H1 (cell line): ENCODE measurements around the gene DHPS. TPM values are rescaled to one million over a fixed set of nuclear protein-coding genes. Genes with fewer than 3 reads are reported as not detected.

Experiments used
- ASH2L ChIP-seq: fragments of 200-600, 300-600 bp; sonication (generic); IDR thresholded peaks from one replicate; pipeline ENCODE4 v1.7.1; 2017; ENCODE audit warnings: low read length
- BCL11A ChIP-seq, 2 experiments: IDR thresholded peaks; one replicate each; pipeline ENCODE4 v1.6.1; 2011; ENCODE audit warnings: low read depth in 2 of 2, low read length in 2 of 2, mild to moderate bottlenecking in 2 of 2
- BRCA1 ChIP-seq: IDR thresholded peaks from 2 replicates; pipeline ENCODE4 v1.6.1; 2012; ENCODE audit warnings: low read depth, low read length, improper control_type of control experiment
- CBX5 ChIP-seq: fragments of 300-800, 300-1000 bp; sonication (generic); IDR thresholded peaks from 2 replicates; pipeline ENCODE4 v1.7.1; 2016; ENCODE audit warnings: antibody characterized with exemption, low read length, low read depth
- CEBPB ChIP-seq: IDR thresholded peaks from 2 replicates; pipeline ENCODE4 v1.6.1; 2012; ENCODE audit warnings: low read depth, low read length
- CHD2 ChIP-seq: IDR thresholded peaks from 2 replicates; pipeline ENCODE4 v1.6.1; 2012; ENCODE audit warnings: low read length, improper control_type of control experiment
- CTBP2 ChIP-seq: IDR thresholded peaks from 2 replicates; pipeline ENCODE4 v1.7.0; 2011; ENCODE audit warnings: borderline replicate concordance, mild to moderate bottlenecking, moderate library complexity, mixed read lengths, low read length; ENCODE audit not compliant: insufficient read depth, insufficient read length
- EGR1 ChIP-seq: IDR thresholded peaks from 2 replicates; pipeline ENCODE4 v1.6.1; 2011; ENCODE audit warnings: low read depth, low read length, borderline replicate concordance
- EP300 ChIP-seq, 2 experiments: IDR thresholded peaks; 1 replicate in 1 of 2; 2 replicates in 1 of 2; pipeline ENCODE4 v1.6.1; 2011 to 2012; ENCODE audit warnings: low read depth in 2 of 2, low read length in 2 of 2, mild to moderate bottlenecking in 2 of 2, borderline replicate concordance in 1 of 2, inconsistent platforms in 1 of 2, moderate library complexity in 1 of 2
- EZH2 ChIP-seq: fragments of 200-600 bp; sonication (generic); IDR thresholded peaks from 2 replicates; pipeline ENCODE4 v1.7.1; 2012; ENCODE audit warnings: low read depth, mild to moderate bottlenecking, moderate library complexity, low read length, inconsistent platforms; ENCODE audit not compliant: severe bottlenecking
- GTF2F1 ChIP-seq: IDR thresholded peaks from 2 replicates; pipeline ENCODE4 v1.6.1; 2012; ENCODE audit warnings: low read depth, low read length, improper control_type of control experiment, borderline replicate concordance
- JUN ChIP-seq: IDR thresholded peaks from 2 replicates; pipeline ENCODE4 v1.6.1; 2011; ENCODE audit warnings: low read depth, mild to moderate bottlenecking, improper control_type of control experiment, low read length
- KDM5A ChIP-seq: fragments of 200-600 bp; IDR thresholded peaks from 2 replicates; pipeline ENCODE4 v1.7.1; 2012; ENCODE audit warnings: mild to moderate bottlenecking, low read length, inconsistent platforms, mixed read lengths
- NRF1 ChIP-seq: IDR thresholded peaks from 2 replicates; pipeline ENCODE4 v1.6.1; 2011; ENCODE audit warnings: mild to moderate bottlenecking, low read depth, low read length, improper control_type of control experiment
- RAD21 ChIP-seq, 2 experiments: IDR thresholded peaks in 1 of 2; conservative IDR thresholded peaks in 1 of 2; 2 replicates each; pipeline ENCODE4 v1.6.1; 2011; ENCODE audit warnings: low read depth in 2 of 2, low read length in 2 of 2, improper control_type of control experiment in 1 of 2, inconsistent platforms in 1 of 2, mild to moderate bottlenecking in 1 of 2, moderate library complexity in 1 of 2
- SP2 ChIP-seq: IDR thresholded peaks from 2 replicates; pipeline ENCODE4 v1.6.1; 2012; ENCODE audit warnings: mild to moderate bottlenecking, low read length, inconsistent platforms
- SP4 ChIP-seq: IDR thresholded peaks from 2 replicates; pipeline ENCODE4 v1.6.1; 2012; ENCODE audit warnings: low read length, inconsistent platforms
- SRF ChIP-seq: IDR thresholded peaks from 2 replicates; pipeline ENCODE4 v1.6.1; 2011; ENCODE audit warnings: mild to moderate bottlenecking, low read depth, low read length, moderate library complexity
- TAF1 ChIP-seq: IDR thresholded peaks from 2 replicates; pipeline ENCODE4 v1.6.1; 2011; ENCODE audit warnings: mild to moderate bottlenecking, low read depth, low read length
- ZNF274 ChIP-seq: IDR thresholded peaks from 2 replicates; pipeline ENCODE4 v1.7.0; 2012; ENCODE audit warnings: low read length, borderline replicate concordance; ENCODE audit errors: extremely low read depth
- polyA plus RNA-seq, 7 experiments: library from polyadenylated mRNA; depleted of rRNA in 3 of 7; stranded (reverse) in 5 of 7; unstranded in 2 of 7; fragments of >200 nt in 5 of 7; fragments of 200-250 nt in 2 of 7; gene quantifications; 1 replicate in 5 of 7; 2 replicates in 1 of 7; 4 replicates in 1 of 7; pipeline versions ENCODE4 v1.2.1 to v1.2.3, GENCODE V29; 2011 to 2013; ENCODE audit warnings: missing spikeins in 2 of 7, mixed read lengths in 2 of 7
- total RNA-seq: library from RNA; stranded (reverse); fragmentation: NEBNext Ultra II Directional; extraction: Animal tissue kit (Norgen Biotek cat#: 25700); gene quantifications from 2 replicates; pipeline ENCODE4 v1.2.1, GENCODE V29; 2021
- TF ChIP-seq, protein P1 (sequence below), 3 experiments: IDR thresholded peaks; 1 replicate in 2 of 3; 2 replicates in 1 of 3; pipeline versions ENCODE4 v1.5.1 to v1.6.1; 2011; ENCODE audit warnings: low read length in 3 of 3, mild to moderate bottlenecking in 3 of 3, inconsistent platforms in 2 of 3, low read depth in 1 of 3, moderate library complexity in 1 of 3; ENCODE audit not compliant: insufficient read depth in 1 of 3; ENCODE audit errors: control extremely low read depth in 1 of 3
- TF ChIP-seq, protein P2 (sequence below): IDR thresholded peaks from 2 replicates; pipeline ENCODE4 v1.6.1; 2012; ENCODE audit warnings: low read length, inconsistent platforms

The DHPS gene
- total and polyA plus RNA-seq, 2 of the 8 experiments (the other 6 are each of a cell fraction or from before 2014, with no cell fraction given): 86.6 to 99.6 TPM

DNA sequence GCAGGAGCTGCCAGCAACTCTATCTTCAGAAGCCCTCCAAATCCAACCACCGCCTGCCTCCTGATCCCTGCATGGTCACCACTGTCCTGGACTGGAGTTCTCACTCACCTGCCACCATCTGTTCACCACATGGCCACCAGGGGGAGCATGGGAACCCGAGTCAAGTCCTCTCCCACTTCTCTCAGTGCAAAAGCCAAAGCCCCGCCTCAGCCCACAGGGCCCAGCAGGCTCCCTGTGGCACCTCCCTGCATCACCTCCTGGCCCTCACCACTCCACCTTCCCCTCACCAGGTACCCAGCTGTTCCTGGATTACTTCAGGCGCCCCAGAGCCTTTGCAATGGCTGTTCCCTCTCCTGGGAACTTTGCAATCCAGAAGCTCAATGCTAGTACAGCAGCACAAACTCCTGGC is 5.3 kb downstream of the DHPS start (continued):
- TF ChIP-seq RAD21 (IDR thresholded peaks at IDR 0.05 in 1 of 2, conservative IDR thresholded peaks at IDR 0.05 in 1 of 2; ENCODE audit: low read depth in 2 of 2, low read length in 2 of 2) (peak; percentile 47 to 57; a peak in 3 of 4 replicates), BRCA1 (no peak), KDM5A (no peak), EZH2 (no peak), SP2 (no peak), ZNF274 (no peak), SRF (no peak), GTF2F1 (no peak), TAF1 (0 out of 2 replicates have a peak, but pooled peaks have one; percentile 20), EGR1 (no peak), CEBPB (no peak), SP4 (no peak), CBX5 (no peak), CTBP2 (no peak), NRF1 (no peak), EP300 (IDR thresholded peaks at IDR 0.05; ENCODE audit: borderline replicate concordance in 1 of 2, low read depth in 2 of 2, low read length in 2 of 2) (no peak), CHD2 (no peak), ASH2L (no peak), JUN (no peak), BCL11A (IDR thresholded peaks at IDR 0.05; ENCODE audit: low read depth in 2 of 2, low read length in 2 of 2) (no peak)
- TF ChIP-seq, protein P1, sequence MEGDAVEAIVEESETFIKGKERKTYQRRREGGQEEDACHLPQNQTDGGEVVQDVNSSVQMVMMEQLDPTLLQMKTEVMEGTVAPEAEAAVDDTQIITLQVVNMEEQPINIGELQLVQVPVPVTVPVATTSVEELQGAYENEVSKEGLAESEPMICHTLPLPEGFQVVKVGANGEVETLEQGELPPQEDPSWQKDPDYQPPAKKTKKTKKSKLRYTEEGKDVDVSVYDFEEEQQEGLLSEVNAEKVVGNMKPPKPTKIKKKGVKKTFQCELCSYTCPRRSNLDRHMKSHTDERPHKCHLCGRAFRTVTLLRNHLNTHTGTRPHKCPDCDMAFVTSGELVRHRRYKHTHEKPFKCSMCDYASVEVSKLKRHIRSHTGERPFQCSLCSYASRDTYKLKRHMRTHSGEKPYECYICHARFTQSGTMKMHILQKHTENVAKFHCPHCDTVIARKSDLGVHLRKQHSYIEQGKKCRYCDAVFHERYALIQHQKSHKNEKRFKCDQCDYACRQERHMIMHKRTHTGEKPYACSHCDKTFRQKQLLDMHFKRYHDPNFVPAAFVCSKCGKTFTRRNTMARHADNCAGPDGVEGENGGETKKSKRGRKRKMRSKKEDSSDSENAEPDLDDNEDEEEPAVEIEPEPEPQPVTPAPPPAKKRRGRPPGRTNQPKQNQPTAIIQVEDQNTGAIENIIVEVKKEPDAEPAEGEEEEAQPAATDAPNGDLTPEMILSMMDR (IDR thresholded peaks at IDR 0.05; ENCODE audit: control extremely low read depth in 1 of 3, insufficient read depth in 1 of 3, low read depth in 1 of 3, low read length in 3 of 3): peak; percentile 82 to 97 (median 94)
- TF ChIP-seq, protein P2, sequence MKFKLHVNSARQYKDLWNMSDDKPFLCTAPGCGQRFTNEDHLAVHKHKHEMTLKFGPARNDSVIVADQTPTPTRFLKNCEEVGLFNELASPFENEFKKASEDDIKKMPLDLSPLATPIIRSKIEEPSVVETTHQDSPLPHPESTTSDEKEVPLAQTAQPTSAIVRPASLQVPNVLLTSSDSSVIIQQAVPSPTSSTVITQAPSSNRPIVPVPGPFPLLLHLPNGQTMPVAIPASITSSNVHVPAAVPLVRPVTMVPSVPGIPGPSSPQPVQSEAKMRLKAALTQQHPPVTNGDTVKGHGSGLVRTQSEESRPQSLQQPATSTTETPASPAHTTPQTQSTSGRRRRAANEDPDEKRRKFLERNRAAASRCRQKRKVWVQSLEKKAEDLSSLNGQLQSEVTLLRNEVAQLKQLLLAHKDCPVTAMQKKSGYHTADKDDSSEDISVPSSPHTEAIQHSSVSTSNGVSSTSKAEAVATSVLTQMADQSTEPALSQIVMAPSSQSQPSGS: no peak
